ENCODE results near the gene ARVCF.
A peak's percentile ranks its signal among the peaks of the same experiment; 100 is the strongest.

The ARVCF gene

GRCh38 chr22:20024650-20025397 is 8.2 kb upstream of the ARVCF start:
- Histone ChIP-seq H3F3A (ENCODE audit: insufficient read depth, low read length) (no peaks in the 10 kb centered on the region), H3K9me3 (ENCODE audit: low read length) (no peaks in the 10 kb centered on the region), H3K4me3 (ENCODE audit: low read depth, low read length, poor library complexity, severe bottlenecking) (no peak overlapping the region), H3K4me1 (ENCODE audit: insufficient read depth, low read length, severe bottlenecking) (peaks cover 26% of the 10 kb centered on the region), H3K27me3 (ENCODE audit: insufficient read depth, low read length) (no peaks in the 10 kb centered on the region), H3K9ac (ENCODE audit: low read length) (no peak overlapping the region), H3K36me3 (ENCODE audit: insufficient read depth, low read length) (0 out of 2 replicates have a peak, but pooled peaks cover 4% of the 10 kb centered on the region), H3K79me2 (ENCODE audit: insufficient read depth, low read length) (peaks cover 5% of the 10 kb centered on the region; the same call in 1 of the 2 replicates), H3K4me2 (ENCODE audit: low read length) (no peak overlapping the region), H4K20me1 (ENCODE audit: insufficient read depth, low read length) (no peaks in the 10 kb centered on the region), H3K27ac (ENCODE audit: low read depth, low read length, poor library complexity, severe bottlenecking) (no peak overlapping the region), H2AFZ (ENCODE audit: low read length) (no peak overlapping the region), H3K9me2 (ENCODE audit: low read depth, low read length) (no peaks in the 10 kb centered on the region)
- TF ChIP-seq, protein P1, sequence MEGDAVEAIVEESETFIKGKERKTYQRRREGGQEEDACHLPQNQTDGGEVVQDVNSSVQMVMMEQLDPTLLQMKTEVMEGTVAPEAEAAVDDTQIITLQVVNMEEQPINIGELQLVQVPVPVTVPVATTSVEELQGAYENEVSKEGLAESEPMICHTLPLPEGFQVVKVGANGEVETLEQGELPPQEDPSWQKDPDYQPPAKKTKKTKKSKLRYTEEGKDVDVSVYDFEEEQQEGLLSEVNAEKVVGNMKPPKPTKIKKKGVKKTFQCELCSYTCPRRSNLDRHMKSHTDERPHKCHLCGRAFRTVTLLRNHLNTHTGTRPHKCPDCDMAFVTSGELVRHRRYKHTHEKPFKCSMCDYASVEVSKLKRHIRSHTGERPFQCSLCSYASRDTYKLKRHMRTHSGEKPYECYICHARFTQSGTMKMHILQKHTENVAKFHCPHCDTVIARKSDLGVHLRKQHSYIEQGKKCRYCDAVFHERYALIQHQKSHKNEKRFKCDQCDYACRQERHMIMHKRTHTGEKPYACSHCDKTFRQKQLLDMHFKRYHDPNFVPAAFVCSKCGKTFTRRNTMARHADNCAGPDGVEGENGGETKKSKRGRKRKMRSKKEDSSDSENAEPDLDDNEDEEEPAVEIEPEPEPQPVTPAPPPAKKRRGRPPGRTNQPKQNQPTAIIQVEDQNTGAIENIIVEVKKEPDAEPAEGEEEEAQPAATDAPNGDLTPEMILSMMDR (IDR thresholded peaks at IDR 0.05; ENCODE audit: low read length): no peak

DNA sequence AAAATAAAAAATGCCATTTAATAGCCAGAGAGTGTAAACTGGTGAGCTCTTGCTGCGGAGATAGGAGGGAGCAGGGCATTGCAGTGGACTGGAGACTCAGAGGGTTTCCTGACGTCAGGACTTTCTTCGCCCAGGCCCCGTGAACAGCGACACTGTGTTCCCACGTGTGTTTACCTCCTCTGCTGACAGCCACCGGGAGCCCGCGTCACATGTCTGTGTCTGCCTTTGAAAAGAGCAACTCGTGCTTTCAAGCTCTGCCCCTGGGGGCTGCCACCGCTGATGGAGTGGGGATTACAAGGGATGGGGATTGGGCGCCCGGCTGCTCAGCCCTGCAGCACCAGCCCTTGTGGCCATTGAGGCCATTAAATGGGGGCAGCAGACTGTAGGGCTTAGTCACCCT is 7.6 kb upstream of the ARVCF start:
- Histone ChIP-seq H3K4me3 (ENCODE audit: low read depth, low read length, poor library complexity, severe bottlenecking) (no peak overlapping the region), H3K9ac (ENCODE audit: low read length) (no peak overlapping the region), H3K27ac (ENCODE audit: low read depth, low read length, poor library complexity, severe bottlenecking) (no peak overlapping the region), H3K36me3 (ENCODE audit: insufficient read depth, low read length) (0 out of 2 replicates have a peak, but pooled peaks cover 4% of the 10 kb centered on the region), H3K9me2 (ENCODE audit: low read depth, low read length) (no peaks in the 10 kb centered on the region), H3K27me3 (ENCODE audit: insufficient read depth, low read length) (no peaks in the 10 kb centered on the region), H3K9me3 (ENCODE audit: low read length) (no peaks in the 10 kb centered on the region), H2AFZ (ENCODE audit: low read length) (no peak overlapping the region), H3F3A (ENCODE audit: insufficient read depth, low read length) (no peaks in the 10 kb centered on the region), H3K79me2 (ENCODE audit: insufficient read depth, low read length) (peaks cover 5% of the 10 kb centered on the region; the same call in 1 of the 2 replicates), H3K4me2 (ENCODE audit: low read length) (no peak overlapping the region), H4K20me1 (ENCODE audit: insufficient read depth, low read length) (no peaks in the 10 kb centered on the region), H3K4me1 (ENCODE audit: insufficient read depth, low read length, severe bottlenecking) (peaks cover 26% of the 10 kb centered on the region)
- TF ChIP-seq EZH2 (IDR thresholded peaks at IDR 0.05; ENCODE audit: borderline replicate concordance, low read length): no peak
- TF ChIP-seq, protein P1 (IDR thresholded peaks at IDR 0.05; ENCODE audit: low read length): no peak

GRCh38 chr22:20022978-20023613 is 6.5 kb upstream of the ARVCF start:
- Histone ChIP-seq H4K20me1 (ENCODE audit: insufficient read depth, low read length) (no peaks in the 10 kb centered on the region), H3K36me3 (ENCODE audit: insufficient read depth, low read length) (0 out of 2 replicates have a peak, but pooled peaks cover 4% of the 10 kb centered on the region), H2AFZ (ENCODE audit: low read length) (no peak overlapping the region), H3K27ac (ENCODE audit: low read depth, low read length, poor library complexity, severe bottlenecking) (no peak overlapping the region), H3K4me2 (ENCODE audit: low read length) (peak overlapping the region; percentile 99; the same call in 1 of the 2 replicates), H3K9me2 (ENCODE audit: low read depth, low read length) (no peaks in the 10 kb centered on the region), H3K27me3 (ENCODE audit: insufficient read depth, low read length) (no peaks in the 10 kb centered on the region), H3K9me3 (ENCODE audit: low read length) (no peaks in the 10 kb centered on the region), H3K4me1 (ENCODE audit: insufficient read depth, low read length, severe bottlenecking) (peaks cover 26% of the 10 kb centered on the region), H3K4me3 (ENCODE audit: low read depth, low read length, poor library complexity, severe bottlenecking) (peak overlapping the region; percentile 97), H3K79me2 (ENCODE audit: insufficient read depth, low read length) (peaks cover 5% of the 10 kb centered on the region; the same call in 1 of the 2 replicates), H3F3A (ENCODE audit: insufficient read depth, low read length) (no peaks in the 10 kb centered on the region), H3K9ac (ENCODE audit: low read length) (peak overlapping the region; percentile 92; the same call in 1 of the 2 replicates)
- TF ChIP-seq EZH2 (IDR thresholded peaks at IDR 0.05; ENCODE audit: borderline replicate concordance, low read length): no peak
- TF ChIP-seq, protein P1 (IDR thresholded peaks at IDR 0.05; ENCODE audit: low read length): no peak

All from OCI-LY1 (cell line).